NCI-H2029 treated with DMSO at 0.1 percent for 48 hours (cell line): ENCODE data around the gene STING1.
"Not testable (repeated sequence)": the region's sequence is repeated elsewhere in the genome, so short reads cannot be mapped to it uniquely, and the experiment has no call there.

ENCODE experiments used
- DNase-seq: peaks from one replicate; lab custom pipeline; 2025; lab: John Stamatoyannopoulos, UW

STING1 gene

DNA sequence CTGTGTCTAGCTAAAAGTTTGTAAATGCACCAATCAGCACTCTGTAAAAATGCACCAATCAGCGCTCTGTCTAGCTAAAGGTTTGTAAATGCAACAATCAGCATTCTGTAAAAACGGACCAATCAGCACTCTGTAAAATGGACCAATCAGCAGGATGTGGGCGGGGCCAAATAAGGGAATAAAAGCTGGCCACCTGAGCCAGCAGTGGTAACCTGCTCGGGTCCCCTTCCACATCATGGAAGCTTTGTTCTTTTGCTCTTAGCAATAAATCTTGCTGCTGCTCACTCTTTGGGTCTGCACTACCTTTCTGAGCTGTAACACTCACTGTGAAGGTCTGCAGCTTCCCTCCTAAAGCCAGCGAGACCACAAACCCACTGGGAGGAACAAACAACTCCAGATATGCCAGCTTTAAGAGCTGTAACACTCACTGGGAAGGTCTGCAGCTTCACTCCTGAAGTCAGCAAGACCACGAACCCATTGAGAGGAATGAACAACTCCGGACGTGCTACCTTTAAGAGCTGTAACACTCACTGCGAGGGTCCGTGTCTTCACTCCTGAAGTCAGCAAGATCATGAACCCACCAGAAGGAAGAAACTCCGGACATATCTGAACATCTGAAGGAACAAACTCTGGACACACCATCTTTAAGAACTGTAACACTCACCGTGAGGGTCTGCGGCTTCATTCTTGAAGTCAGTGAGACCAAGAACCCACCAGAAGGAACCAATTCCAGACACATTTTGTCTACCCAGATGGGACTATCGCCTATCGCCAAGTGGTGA is 20.7 kb upstream of the STING1 start:
- DNase-seq: not testable (repeated sequence)

DNA sequence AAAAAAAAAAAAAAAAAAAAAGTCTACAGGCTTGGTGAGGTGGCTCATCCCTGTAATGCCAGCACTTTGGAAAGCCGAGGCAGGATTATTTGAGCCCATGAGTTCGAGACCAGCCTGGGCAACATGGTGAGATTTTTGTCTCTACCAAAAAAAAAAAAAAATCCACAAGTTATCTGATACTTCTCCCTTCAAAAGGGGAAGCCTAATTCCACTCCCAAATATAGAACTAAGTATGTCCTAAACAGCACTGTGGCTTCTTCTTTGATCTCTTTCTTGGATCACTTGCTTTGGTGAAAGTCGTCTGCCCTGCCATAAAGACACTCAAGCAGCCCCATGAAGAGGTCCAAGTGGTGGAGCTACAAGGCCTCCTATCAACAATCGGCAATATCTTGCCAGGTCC is 18.8 kb upstream of the STING1 start:
- no peak for DNase-seq

DNA sequence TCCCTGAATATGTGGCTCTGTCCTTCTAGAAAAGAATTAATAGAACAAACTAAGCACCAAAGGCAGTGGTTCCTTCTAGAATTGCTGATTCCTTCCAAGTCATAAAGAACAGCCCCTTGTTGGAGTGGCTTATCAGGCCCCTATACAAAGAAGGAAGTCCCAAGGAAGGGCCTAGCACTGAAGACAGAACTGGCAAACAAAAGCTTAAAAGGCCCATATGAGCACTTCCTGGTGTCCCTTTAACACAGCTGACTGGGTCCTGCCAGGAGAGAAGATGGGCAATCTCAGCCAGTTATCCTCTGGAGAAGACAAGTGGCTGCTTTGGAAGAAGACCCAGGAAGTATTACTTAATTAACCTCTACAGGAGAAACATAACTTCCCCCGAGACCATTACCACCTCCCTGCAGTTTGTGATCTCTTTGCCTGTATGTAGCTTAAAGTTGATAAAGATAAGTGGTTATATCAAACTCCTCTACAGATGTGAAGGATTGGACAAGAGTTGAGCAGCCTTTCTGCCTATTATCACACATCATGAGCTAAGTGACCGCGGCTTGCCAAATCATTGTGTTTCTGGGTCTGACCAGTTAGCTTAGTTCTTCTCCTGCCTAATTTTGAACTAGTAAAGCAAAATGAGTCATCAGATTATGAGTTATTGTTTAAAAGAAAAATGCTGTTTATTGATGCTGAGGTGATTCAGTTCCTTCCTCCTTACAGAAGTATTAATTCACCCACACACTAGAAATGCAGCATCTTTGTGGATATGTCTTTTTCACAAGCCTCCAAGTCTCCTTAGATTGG is 13.3 kb upstream of the STING1 start:
- DNase-seq: no peak

DNA sequence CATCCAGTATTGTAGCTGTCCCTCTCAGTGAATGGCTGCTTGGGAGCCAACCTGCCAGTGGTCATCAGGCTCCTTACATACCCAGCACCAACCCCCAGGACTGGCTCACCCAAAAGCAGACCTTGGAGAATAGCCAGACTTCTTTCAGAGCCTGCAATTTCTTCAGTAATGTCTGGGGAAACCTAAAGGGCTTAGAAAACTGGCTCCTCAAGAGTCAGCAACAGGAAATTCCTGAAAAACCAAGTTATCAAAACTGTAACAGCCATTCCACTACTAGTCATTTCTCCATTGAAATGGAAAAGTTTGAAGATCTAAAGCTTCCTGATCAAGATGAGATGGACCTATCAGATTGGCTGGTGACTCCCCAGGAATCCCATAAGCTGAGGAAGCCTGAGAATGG is 12.3 kb upstream of the STING1 start:
- no peak for DNase-seq

DNA sequence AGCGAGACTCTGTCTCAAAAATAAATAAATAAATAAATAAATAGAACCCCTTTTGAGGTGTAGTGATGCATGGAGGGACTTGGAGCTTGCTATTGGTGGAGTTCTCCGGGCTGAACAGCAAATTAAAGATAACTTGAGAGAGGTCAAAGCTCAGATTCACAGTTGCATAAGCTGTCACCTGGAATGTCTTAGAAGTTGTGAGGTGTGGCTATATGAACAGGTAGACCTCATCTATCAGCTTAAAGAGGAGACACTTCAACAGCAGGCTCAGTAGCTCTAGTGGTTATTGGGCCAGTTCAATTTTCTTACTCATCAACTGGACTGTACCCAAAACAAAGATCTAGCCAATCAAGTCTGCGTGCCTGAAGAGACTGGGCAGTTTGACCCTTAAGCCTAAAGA is 11.7 kb upstream of the STING1 start:
- DNase-seq: no peak

DNA sequence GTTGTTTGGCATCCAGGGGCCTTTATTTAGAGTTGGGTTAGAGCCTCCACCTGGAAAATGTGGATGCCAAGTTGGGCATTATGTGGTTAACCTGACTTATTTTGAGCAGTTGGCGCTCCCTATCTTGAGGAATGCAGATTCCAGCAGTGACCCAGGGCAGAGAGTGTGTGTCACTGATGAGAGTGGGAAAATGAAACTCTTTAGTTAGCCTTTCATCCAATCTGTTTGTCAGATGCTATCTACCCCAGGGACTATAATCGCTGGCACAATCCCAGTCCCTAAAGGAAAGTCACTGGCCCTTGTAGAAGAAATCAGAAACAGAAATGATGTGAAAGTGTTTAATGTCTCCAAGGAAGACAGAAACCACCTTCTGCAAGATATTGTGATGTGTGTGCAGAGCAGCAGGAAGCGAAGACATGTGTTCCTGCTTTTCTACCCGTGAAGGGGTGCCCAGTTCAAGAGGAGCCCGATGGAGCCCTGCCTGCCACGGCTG is 10.2 kb upstream of the STING1 start:
- no peak for DNase-seq

DNA sequence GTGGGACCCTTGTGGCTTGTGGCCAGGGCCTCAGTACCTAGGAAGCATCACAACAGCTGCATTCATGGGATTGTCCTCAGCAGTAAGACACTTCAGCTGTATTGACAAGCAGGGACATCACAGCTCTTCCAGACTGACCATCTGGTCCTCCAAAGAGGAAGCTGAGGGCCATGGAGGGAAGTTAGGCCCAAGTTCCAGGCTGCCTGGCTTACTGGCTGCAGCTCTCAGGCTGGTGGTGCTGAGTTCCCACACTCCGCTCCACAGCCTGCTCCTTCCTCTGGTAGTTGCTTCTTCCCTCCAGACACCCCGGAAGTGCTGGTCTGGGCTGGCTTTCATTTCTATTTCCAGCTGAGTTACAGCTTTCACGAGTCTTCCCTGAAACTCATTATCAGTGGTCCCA is 5.7 kb upstream of the STING1 start:
- no peak for DNase-seq

DNA sequence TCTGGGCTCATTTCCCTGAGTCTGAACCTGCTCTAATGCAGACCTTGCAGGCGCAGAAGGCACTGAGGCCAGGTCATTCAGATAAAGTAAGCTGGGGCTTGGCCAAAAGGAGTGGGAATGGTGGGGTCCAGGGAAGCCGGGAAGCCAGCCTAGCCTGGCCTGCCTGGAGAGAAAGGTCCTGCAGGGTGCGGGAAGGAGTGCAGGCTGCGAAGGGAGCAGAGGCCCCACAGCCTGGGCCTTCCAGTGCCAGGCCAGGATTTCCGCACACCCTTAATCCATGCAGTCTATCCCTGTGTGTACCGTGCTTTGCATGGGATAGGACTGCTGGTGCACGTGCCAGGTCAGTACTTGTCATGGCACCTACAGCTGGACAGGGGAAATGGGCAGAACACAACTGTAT is 3.6 kb upstream of the STING1 start:
- DNase-seq: no peak

DNA sequence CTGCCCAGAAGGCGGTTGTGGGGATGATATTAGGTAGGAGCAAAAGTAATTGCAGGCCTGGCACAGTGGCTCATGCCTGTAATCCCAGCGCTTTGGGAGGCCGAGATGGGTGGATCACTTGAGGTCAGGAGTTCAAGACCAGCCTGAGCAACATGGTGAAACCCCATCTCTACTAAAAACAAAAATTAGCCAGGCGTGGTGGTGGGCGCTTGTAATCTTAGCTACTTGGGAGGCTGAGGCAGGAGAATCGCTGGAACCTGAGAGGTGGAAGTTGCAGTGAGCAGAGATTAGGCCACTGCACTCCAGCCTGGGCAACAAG is 291 bp upstream of the STING1 start:
- not testable (repeated sequence) for DNase-seq

DNA sequence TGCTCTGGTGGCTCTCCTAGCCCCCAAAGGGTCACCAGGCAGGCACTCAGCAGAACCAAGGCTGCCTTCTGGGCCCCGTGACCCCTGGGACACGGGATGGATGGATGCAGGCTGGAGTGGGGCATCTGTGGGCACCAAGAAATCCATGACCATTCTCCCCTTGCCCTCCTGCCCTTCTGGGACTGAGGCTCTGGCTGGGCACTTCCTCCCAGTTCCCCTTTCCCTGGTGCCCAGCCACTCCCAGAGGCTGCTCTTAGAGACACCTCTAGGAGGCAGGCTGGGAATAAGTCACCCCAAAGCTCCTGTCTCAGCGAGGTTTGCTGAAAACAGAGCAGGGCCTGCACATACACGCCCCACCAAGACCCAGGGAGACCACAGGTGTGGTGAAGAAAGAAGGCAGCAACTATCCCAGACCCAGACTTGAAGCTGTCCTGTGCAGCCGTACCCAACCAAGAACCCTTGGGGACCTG is 943 bp downstream of the STING1 start:
- no peak for DNase-seq

DNA sequence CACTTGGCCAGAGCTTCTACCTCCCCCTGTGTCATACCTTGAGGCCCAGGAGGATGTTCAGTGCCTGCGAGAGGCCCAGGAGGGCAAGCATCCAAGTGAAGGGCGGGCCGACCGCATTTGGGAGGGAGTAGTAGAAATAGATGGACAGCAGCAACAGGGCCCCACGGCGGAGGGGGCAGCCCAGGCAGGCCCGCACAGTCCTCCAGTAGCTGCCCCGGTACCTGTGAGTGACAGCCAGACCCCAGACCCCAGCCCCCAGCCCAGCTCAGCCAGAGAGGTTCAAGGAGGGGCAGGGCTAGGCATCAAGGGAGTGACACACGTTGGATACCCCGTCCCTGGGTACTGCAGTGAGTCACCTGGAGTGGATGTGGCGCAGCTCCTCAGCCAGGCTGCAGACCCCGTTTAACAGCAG is 1.4 kb downstream of the STING1 start:
- DNase-seq: no peak

DNA sequence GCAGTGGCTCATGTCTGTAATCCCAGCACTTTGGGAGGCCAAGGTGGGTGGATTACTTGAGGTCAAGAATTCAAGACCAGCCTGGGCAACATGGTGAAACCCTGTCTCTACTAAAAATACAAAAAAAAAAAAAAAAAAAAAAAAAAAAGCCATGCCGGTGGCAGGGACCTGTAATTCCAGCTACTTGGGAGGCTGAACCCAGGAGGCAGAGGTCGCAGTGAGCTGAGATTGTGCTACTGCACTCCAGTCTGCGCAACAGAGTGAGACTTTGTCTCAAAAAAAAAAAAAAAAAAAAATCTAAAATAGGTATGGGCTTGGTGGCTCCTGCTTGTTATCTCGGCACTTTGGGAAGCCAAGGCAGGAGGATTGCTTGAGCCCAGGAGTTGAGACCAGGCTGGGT is 2.8 kb downstream of the STING1 start:
- DNase-seq: not testable (repeated sequence)

DNA sequence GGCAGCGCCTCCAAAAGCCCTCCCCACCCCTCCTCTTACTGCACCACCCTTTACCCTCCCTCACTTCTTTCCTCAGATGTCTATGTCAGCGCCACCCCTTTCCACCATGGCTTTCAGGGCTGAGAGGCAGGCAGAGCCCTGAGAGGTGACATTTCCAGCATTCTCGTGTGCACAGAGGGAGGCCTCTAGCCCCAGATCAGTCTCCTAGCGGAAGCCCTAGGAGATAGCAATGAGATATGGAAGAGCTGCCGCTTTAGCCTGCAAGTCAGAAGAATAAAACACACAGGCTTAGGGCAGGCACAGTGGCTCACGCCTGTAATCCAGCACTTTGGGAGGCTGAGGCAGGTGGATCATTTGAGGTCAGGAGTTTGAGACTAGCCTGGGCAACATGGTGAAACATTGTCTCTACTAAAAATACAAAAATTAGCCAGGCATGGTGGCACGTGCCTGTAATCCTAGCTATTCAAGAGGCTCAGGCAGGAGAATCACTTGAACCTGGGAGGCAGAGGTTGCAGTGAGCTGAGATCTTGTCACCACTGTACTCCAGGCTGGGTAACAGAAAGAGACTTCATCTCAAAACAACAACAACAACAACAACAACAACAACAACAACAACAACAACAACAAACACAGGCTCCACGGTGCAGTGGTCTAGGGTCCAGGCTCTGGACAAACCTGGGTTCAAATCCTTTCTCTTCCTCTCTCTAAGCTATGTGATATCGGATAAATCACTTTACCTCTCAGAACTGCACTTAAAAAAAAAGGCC is 3.7 kb downstream of the STING1 start:
- not testable (repeated sequence) for DNase-seq

DNA sequence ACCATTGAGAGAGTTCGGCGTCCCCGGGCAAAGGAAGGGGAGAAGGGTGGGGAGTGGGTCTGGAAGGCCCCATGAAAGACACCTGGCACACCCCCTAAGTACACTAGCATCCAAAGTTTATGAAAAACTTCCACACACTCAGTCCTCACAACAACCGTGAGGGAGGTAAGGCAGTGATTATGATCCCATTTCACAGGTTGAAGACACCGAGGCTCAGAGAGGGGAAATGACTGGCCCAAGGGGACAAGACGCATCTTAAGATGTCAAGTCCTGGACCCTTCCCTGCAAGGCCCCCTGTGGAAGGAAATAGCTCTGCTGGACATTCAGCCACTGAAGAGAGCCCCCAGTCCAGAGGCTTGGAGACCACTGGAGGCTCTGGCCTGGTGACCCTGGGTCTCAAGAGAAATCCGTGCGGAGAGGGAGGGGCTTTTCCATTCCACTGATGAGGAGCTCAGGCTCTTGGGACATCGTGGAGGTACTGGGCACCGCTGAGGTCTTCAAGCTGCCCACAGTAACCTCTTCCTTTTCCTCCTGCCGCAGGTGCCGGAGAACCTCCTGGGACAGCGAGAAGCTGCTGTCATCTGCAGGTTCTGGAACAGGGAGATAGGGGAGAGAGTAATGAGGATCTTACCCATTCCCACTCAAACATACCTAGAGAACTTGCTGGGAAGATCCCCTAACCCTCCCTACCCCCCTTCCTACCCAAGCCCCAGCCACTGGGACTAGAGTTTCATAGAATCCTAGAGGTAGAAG is 6.5 kb downstream of the STING1 start:
- no peak for DNase-seq

DNA sequence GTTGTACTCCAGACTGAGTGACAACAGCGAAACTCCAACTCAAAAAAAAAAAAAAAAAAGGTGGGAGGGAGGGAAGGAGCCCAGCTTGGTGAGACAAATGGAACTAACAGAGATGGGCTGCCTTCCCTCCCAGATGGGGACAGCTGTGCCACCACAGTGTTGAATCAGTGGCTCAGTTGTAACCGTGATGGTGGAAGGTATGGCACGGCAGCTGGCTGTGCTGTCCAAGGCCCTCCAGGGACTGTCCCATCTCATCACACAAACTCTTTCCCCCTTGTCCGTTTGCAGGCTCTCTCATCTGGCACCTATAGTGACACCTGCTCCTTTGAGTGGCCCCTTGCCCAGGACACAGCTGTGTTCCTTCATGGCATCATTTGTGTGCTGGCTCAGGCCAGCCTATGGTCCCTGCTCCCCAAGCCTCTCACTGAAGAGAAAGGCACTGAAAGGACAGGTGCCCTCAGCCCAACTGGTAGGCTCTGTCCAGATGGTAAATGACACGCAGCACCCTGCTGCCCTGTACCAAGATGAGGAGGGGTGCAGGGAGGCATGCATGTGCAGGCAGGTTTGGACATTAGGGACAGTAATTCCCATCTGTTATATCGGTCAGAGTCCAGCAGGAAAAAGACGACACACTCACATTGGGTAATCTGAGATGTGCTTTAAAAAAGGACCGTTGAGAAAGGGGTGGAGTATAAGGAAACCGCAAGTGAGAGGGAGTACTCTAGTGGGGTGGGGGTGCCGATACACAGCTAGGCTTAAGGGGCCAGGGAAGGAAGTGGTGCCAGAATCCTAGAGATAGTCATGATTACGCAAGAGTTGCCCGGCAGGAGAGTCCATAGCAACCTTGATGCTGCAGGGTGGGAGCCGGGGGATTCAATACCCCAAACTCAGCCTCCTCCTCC is 7.4 kb downstream of the STING1 start:
- peak; percentile 54 for DNase-seq

DNA sequence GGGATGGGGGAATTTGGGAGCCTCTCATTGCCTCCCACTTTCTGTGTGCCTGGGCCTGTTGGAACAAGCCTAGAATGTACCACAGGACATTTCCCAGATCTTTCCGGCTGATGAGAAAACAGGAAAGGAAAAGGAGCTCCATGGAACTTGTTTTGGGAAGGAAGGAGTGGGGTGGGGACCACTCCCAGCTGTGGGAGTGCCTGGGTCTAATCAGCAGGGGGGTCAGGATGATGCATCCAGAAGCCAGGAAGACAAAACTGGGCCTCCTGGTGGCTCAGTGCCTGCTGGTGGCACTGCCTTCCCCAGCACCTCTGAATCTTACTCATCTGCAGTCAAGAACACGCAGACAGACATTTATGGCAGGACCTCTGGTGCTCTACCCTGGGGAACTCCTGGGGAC is 9.0 kb downstream of the STING1 start:
- no peak for DNase-seq

DNA sequence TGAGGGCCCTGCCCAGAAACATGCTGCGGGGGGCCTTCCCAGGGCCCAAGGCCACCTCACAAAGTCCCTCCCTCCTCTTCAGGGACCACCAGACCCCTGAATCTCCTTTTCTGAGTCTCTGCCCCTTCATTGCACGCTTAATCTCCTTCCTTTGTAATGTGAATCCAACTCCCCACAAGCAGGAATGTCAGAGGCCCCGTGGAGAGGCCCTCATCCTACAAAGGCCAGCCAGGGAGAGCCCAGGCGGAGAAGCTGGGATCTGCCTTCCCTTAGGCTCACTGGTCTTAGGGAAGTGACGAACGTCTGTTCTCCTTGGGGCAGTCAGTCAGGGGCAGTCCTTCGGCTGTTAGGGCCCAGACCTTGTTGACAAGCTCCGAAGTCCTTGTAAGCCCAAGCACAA is 9.5 kb downstream of the STING1 start:
- DNase-seq: no peak

DNA sequence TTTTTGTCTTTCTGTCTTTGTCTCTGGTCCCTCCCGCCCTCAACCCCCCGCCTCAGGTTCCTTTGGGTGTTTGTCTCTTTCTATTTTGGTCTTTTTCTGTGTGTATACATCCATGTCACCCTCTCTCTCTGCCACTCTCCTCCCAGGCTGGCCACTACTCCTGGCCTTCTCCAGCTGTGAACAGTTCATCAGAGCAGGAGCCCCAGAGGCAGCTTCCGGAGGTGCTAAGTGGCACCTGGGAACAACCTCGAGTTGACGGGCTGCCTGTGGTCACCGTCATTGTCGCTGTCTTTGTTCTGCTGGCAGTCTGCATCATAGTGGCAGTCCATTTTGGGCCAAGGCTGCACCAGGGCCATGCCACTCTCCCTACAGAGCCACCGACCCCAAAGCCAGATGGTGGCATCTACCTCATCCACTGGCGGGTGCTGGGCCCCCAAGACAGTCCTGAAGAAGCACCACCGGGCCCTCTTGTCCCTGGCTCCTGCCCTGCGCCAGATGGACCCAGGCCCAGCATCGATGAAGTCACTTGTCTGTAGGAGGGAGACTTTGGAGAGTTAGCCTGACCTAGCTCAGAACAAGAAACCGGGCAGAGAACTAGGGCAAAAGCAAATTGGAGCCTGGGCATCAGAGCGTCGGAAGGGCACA is 10.1 kb downstream of the STING1 start:
- no peak for DNase-seq

DNA sequence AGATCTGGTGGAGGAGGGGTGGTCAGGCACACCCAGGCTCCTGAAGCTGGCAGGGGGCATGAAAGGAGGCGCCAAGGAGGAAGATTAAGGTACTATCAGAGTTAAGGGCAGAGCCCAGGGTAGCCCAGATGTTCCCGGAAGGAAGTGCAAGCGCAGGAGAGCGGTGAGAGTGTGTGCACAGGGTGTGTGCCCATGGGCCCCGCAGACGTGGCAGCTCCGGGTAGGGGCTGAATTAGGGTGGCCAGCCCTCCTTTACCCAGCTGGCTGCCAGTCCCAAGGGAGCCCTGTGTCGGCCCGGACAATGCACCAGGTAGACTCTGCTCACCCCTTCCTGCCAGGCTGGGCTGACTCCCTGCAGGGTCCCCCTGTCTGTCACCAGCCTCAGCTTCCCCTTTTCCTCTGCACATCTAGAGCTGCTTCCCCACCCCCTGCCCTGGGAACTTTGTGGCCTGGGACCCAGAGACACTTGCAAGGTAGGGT is 11.7 kb downstream of the STING1 start, which contains the start of gene SMIM33:
SMIM33 (plus strand) TSS at position 184 of the 480 bp plus-strand sequence; CDS start at position 302, 118 bp downstream.
- no peak for DNase-seq

DNA sequence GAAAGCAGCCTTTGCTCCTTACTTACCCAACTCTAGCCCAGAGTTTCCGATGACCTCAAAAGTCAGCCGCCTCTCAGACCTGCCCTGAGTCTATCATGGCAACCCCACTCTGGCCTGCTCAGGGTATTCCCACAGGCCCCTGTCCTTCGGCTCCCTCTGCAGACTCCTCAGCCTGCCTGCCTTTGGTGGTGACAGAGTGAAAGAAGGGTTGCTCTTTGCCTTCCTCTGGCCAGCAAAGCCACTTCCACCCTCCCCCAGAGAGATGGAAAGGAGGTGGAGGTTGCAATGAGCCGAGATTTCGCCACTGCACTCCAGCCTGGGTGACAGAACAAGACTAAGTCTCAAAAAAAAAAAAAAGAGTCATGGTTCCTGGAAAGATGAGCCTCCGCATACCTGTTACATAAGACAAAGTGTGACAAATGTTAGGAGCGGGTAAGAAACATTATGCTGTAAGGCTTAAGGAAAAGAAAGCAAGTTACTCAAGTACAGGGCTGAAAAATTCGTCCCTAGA is 14.1 kb downstream of the STING1 start:
- no peak for DNase-seq
